Measurements from ENCODE around the gene CNOT2. TPM values are rescaled to one million over a fixed set of nuclear protein-coding genes. Genes with fewer than 3 reads are reported as not detected.

Gene CNOT2
- total RNA-seq, 1 experiment from 2014 or later = 165 TPM

DNA sequence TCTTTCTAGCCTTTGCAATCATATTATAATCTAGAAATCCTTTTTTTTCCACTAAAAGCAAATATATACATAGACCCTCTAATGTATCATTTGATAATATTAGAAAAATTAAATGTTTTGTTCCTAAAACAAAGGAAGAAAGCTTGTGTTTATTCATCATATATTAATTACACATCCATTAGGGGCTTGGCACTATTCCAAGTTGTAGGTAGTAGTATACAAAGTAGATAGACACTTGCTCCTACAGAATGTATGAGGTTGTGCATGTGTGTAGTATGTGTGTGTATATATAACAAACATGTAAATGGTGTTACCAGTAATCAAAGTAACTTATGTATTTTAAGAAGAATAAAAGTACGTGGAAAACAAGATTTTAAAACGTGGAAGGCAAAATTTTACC lies 107.8 kb downstream of the CNOT2 start:
- in situ Hi-C loops (cut with HindIII; ENCODE audit: low pct_unique_long_range_greater_than_20kb, low sequenced_read_pairs) = no loop called here
- DNase-seq (ENCODE audit: low read depth) = no peak

- in situ Hi-C loops (cut with HindIII; ENCODE audit: low pct_unique_long_range_greater_than_20kb, low sequenced_read_pairs) = no loop called here
These were observed 110.8 kb downstream of the CNOT2 start for GRCh38 chr12:70353780-70354660.

DNA sequence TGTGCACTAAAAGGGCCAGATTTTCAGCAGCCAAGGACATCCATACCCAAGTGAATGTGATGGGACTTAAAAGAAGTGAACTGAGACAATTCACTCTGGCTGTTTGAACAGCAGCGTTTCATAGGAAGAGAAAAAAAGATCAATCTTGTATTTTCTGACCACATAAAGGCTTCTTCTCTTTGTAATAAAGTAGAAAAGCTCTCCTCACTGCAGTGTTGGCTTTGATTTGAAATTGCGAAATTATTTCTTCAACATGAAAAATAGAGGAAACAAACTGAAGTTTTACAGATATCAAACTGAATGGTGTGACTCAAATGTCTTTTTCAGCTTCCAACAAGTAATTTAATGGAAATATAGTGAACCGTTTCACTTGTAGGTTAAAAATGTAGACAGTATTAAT lies 111.6 kb downstream of the CNOT2 start:
- in situ Hi-C loops (cut with HindIII; ENCODE audit: low pct_unique_long_range_greater_than_20kb, low sequenced_read_pairs) = no loop called here
- DNase-seq (ENCODE audit: low read depth) = no peak

More at GRCh38 chr12:70353780-70354660, 110.8 kb downstream of the CNOT2 start:
- DNase-seq (ENCODE audit: low read depth) = no peak

DNA sequence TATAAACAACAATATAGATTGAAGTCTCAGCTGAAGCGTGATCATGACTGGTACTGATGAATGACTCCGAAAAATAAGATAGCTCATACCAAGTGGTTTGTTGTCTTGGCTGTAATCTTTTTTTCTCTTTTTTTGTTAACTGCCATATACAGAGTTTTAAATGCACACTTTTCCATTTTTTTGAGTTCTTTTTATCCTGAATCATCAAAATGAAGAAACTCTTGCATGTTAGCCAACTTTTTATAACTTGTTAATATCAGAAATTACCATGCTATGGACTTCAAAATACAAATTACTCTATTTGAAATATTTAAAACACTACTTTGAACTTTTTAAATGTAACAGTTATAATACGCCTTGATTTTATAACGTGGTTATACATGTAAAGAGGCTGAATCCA lies 112.7 kb downstream of the CNOT2 start:
- in situ Hi-C loops (cut with HindIII; ENCODE audit: low pct_unique_long_range_greater_than_20kb, low sequenced_read_pairs) = no loop called here
- no peak for DNase-seq (ENCODE audit: low read depth)

GRCh38 chr12:70359458-70360197 lies 116.4 kb downstream of the CNOT2 start:
- in situ Hi-C loops (cut with HindIII; ENCODE audit: low pct_unique_long_range_greater_than_20kb, low sequenced_read_pairs) = no loop called here
- no peak for DNase-seq (ENCODE audit: low read depth)

GRCh38 chr12:70360218-70360617 lies 117.0 kb downstream of the CNOT2 start:
- in situ Hi-C loops (cut with HindIII; ENCODE audit: low pct_unique_long_range_greater_than_20kb, low sequenced_read_pairs) = no loop called here

DNA sequence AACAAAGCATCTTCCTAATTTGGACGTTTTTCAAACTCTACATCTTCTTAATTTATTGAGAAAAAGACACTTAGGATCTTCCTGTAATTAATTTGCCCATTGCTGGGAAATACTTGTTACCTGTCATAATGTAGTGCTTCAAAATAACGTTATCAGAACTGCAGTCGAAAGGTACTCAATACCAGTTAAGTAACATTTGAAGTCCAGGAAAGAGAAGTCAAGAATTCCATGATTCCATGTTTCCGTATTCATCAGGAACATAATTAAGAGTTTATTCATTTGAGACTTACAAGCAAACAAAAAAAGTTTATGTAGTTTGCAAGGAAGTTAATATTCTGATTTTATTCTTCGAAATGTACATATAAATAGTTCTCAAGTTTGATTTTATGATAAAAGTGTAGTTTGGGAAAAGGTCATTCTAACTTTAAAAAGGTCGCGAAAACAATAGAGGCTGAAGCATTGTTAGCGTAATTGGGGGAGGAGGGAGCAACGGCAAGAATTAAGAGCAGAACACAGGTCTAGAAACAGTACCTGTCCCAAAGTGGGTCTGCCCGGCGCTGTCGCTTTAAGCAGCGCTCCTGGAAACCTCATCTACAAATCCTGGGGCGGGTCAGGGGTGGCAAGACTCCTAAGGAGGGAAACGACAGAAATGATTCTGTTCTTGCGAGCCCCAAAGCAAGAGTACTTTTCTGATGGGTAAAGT lies 121.6 kb downstream of the CNOT2 start:
- in situ Hi-C loops (cut with HindIII; ENCODE audit: low pct_unique_long_range_greater_than_20kb, low sequenced_read_pairs) = no loop called here
- DNase-seq (ENCODE audit: low read depth) = no peak

More at GRCh38 chr12:70360218-70360617, 117.0 kb downstream of the CNOT2 start:
- no peak for DNase-seq (ENCODE audit: low read depth)

DNA sequence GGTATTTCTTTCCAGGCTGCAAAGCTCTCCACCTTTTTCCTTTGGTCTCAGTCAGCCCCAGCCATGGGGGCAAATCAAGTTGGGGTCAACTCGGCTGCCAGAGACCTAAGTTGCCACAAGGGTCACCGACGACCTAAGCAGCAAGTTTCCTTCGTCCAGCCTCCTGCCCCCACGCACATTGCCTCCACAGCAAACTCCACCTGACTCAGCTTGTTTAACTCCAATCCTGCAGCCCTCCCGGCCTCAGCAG lies 122.1 kb downstream of the CNOT2 start:
- in situ Hi-C loops (cut with HindIII; ENCODE audit: low pct_unique_long_range_greater_than_20kb, low sequenced_read_pairs) = no loop called here
- no peak for DNase-seq (ENCODE audit: low read depth)

GRCh38 chr12:70365648-70366518 lies 122.7 kb downstream of the CNOT2 start, which contains the start of gene KCNMB4:
Gene KCNMB4 (plus strand): TSS chr12:70366290. CDS start chr12:70366735, 445 bp downstream.
- DNase-seq (ENCODE audit: low read depth) = peak; percentile 81

DNA sequence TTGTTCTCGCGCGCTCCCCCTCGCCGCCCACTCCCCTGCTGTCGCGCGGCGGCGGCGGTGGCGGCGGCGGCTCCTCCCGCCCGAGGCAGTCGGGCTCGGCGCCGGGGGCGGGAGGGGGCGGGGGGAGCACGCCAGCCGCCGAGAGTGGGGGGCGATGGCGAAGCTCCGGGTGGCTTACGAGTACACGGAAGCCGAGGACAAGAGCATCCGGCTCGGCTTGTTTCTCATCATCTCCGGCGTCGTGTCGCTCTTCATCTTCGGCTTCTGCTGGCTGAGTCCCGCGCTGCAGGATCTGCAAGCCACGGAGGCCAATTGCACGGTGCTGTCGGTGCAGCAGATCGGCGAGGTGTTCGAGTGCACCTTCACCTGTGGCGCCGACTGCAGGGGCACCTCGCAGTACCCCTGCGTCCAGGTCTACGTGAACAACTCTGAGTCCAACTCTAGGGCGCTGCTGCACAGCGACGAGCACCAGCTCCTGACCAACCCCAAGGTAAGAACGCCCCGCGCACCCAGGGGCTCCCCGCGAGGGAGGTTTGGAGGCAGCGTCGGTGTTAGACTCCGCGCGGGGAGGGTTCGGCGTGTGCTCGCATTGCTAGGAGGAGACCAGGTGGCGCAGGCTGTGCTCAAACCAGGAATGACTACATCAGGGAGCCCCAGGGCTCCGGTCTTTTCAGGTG lies 123.5 kb downstream of the CNOT2 start:
- in situ Hi-C loops (cut with HindIII; ENCODE audit: low pct_unique_long_range_greater_than_20kb, low sequenced_read_pairs) = no loop called here
- peak; percentile 66 for DNase-seq (ENCODE audit: low read depth)

More at GRCh38 chr12:70365648-70366518, 122.7 kb downstream of the CNOT2 start, which contains the start of gene KCNMB4:
- in situ Hi-C loops (cut with HindIII; ENCODE audit: low pct_unique_long_range_greater_than_20kb, low sequenced_read_pairs) = no loop called here

DNA sequence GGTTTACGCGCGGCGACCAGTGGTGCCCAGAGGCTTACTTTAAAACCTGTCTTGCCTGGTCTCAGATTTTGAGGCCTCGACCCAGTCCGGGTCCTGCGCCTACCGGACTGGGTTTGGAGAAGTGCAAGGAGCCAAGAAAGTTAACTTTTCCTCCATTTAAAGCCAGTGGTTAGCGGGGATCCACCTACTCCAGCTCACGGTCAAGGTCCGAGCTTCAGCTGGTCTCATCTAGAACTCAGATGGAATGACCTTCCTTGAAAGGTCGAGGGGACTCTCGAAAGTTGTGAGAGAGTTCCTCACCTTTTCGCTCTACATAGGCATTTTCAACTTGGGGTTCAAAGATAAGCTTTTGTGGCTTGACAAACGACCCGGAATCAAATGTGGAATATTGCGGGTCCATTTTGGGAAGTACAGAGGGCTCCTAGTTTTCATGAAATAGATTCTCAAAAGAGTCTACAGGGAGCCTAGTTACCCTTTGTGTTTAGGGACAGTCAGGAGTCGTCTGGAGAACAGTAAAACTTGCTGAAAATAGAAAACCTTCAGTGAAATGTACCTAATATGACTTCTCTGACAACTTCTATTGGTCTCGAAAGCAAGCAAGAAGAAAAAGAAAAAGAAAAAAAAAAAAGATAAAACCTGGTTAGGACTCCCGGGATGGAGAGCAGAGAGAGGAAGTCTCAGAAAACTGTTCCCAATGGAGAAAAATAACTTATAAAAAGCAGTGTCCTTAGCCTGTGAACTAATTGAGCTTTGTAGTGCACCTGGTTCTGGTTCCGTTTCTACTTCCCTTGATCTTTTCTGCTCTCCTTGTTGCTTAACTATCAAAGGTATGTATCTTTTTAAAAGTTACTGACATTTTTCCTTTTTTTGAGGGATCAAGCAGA lies 124.3 kb downstream of the CNOT2 start:
- in situ Hi-C loops (cut with HindIII; ENCODE audit: low pct_unique_long_range_greater_than_20kb, low sequenced_read_pairs) = no loop called here
- DNase-seq (ENCODE audit: low read depth) = peak; percentile 27

DNA sequence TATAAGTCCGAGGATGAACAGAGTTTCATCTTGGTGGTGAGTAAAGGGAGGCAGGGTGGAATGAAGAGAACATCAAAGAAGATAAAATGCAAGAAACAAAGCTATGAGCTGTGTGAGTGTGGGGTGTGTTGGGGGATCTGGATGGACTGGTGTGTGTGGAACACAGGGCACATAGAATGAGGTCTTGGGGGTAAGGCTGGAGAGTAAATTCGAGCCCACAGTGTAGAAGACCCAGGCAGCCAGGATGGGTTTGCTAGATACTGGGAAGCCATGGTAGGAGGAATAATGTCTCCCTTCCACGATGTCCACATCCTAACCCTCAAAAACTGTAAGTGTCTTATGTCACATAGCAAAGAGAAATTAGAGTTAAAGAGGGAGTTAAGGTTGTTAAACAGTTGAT lies 129.6 kb downstream of the CNOT2 start:
- DNase-seq (ENCODE audit: low read depth) = no peak
- in situ Hi-C loops (cut with HindIII; ENCODE audit: low pct_unique_long_range_greater_than_20kb, low sequenced_read_pairs) = no loop called here

- DNase-seq (ENCODE audit: low read depth) = no peak
- in situ Hi-C loops (cut with HindIII; ENCODE audit: low pct_unique_long_range_greater_than_20kb, low sequenced_read_pairs) = no loop called here
These were observed 136.6 kb downstream of the CNOT2 start for GRCh38 chr12:70379846-70380245.

DNA sequence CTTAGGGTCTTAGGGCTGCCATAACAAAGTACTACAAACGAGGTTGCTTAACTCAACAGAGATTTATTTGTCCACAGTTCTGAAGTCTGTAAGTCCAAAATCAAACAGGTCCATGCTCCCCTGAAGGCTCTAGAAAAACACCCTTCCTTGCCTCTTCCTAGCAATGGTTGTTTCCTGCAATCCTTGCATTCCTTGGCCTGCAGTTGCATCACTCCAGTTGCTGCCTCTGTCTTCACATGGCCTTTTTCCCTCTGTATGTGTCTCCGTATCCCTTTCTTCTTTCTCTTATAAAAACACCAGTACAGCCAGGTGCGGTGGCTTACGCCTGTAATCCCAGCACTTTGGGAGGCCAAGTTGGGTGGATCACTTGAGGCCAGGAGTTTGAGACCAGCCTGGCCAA lies 140.3 kb downstream of the CNOT2 start:
- DNase-seq (ENCODE audit: low read depth) = no peak
- in situ Hi-C loops (cut with HindIII; ENCODE audit: low pct_unique_long_range_greater_than_20kb, low sequenced_read_pairs) = no loop called here

DNA sequence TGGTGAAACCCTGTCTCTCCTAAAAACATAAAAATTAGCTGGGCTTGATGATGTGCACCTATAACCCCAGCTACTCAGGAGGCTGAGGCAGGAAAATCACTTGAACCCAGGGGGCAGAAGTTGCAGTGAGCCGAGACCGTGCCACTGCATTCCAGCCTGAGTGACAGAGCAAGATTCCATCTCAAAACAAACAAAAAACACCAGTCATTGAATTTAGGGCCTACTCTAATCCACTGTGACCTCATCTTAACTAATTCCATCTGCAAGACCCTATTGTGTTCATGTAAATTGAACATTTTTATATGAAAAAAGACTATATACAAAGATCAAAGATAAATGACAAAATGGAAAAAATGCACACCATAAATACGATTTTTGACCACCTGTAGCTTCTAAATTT lies 140.7 kb downstream of the CNOT2 start:
- no peak for DNase-seq (ENCODE audit: low read depth)
- in situ Hi-C loops (cut with HindIII; ENCODE audit: low pct_unique_long_range_greater_than_20kb, low sequenced_read_pairs) = no loop called here

GRCh38 chr12:70386771-70387170 lies 143.5 kb downstream of the CNOT2 start:
- DNase-seq (ENCODE audit: low read depth) = no peak
- in situ Hi-C loops (cut with HindIII; ENCODE audit: low pct_unique_long_range_greater_than_20kb, low sequenced_read_pairs) = no loop called here

- DNase-seq (ENCODE audit: low read depth) = no peak
- in situ Hi-C loops (cut with HindIII; ENCODE audit: low pct_unique_long_range_greater_than_20kb, low sequenced_read_pairs) = no loop called here
These were observed 146.4 kb downstream of the CNOT2 start for GRCh38 chr12:70389678-70390077.
